AG04450 (cell line): ENCODE measurements around the gene COQ9. TPM values are rescaled to one million over a fixed set of nuclear protein-coding genes. Genes with fewer than 3 reads are reported as not detected.
"Not testable (repeated sequence)": the region's sequence is repeated elsewhere in the genome, so short reads cannot be mapped to it uniquely, and the experiment has no call there.

Experiments
- CTCF ChIA-PET: fragments of 300-600, 350-600 bp; formaldehyde crosslinking; extraction: SDS; loops from one replicate; lab custom pipeline; 2022; ENCODE audit warnings: antibody characterized with exemption, inconsistent platforms; lab: Charles Lee
- POLR2A ChIA-PET: fragments of 350-600 bp; formaldehyde crosslinking; extraction: SDS; loops from one replicate; lab custom pipeline; 2021; ENCODE audit warnings: antibody characterized with exemption, inconsistent platforms; lab: Yijun Ruan, JAX
- DNase-seq: peaks from one replicate; pipeline ENCODE4 v3.0.0-alpha.2; 2011; ENCODE audit warnings: low read depth, low spot score
- H3K27ac ChIP-seq: one replicate; pipeline ENCODE4 v1.5.1; 2012; ENCODE audit warnings: low read depth, low read length, control low read depth
- H3K27me3 ChIP-seq: one replicate; pipeline ENCODE4 v1.6.0; 2012; ENCODE audit warnings: low read length; ENCODE audit not compliant: control insufficient read depth, insufficient read depth
- H3K4me3 ChIP-seq: 2 replicates; pipeline ENCODE4 v1.5.1; 2011; ENCODE audit warnings: mild to moderate bottlenecking, low read depth, low read length, control low read depth
- H3K9me3 ChIP-seq: 2 replicates; pipeline ENCODE4 v1.5.1; 2012; ENCODE audit warnings: low read length; ENCODE audit not compliant: control insufficient read depth, insufficient read depth
- polyA plus RNA-seq: library from polyadenylated mRNA; depleted of rRNA; stranded (reverse); fragments of >200 nt; gene quantifications from 2 replicates; pipeline ENCODE4 v1.2.3, GENCODE V29; 2011
- TF ChIP-seq, protein P1 (sequence below): IDR thresholded peaks from 2 replicates; pipeline ENCODE4 v1.5.1; 2011; ENCODE audit warnings: low read depth, low read length, control low read depth, inconsistent platforms

The COQ9 gene
- polyA plus RNA-seq, 1 experiment: 59.0 TPM

DNA sequence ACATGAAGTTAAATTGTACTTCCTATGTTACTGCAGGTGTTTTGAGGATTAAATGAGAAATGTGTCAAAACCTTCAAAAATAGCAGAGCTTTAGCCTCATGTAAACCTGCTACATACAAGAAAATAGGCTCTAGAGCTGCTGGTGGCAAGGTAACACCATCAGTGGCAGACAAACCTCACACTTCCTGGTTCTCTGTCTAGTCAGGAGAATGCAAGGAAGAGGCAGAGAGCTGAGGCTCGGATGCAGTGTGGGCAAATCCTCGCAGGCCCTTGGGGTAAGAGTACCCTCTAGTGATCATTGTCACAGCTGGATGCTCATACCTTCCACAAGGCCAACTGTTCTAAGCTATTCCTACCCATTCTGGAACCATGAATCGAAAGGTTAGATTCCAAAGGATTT lies 14.3 kb upstream of the COQ9 start:
- no peaks in the 10 kb centered on the region for H3K27me3 ChIP-seq
- TF ChIP-seq, protein P1, sequence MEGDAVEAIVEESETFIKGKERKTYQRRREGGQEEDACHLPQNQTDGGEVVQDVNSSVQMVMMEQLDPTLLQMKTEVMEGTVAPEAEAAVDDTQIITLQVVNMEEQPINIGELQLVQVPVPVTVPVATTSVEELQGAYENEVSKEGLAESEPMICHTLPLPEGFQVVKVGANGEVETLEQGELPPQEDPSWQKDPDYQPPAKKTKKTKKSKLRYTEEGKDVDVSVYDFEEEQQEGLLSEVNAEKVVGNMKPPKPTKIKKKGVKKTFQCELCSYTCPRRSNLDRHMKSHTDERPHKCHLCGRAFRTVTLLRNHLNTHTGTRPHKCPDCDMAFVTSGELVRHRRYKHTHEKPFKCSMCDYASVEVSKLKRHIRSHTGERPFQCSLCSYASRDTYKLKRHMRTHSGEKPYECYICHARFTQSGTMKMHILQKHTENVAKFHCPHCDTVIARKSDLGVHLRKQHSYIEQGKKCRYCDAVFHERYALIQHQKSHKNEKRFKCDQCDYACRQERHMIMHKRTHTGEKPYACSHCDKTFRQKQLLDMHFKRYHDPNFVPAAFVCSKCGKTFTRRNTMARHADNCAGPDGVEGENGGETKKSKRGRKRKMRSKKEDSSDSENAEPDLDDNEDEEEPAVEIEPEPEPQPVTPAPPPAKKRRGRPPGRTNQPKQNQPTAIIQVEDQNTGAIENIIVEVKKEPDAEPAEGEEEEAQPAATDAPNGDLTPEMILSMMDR: no peak
- POLR2A ChIA-PET: interaction anchor here (0.6 kb wide), 1 partner anchor 198 kb away, joined by 3 read pairs; no protein-coding TSS in a partner anchor

DNA sequence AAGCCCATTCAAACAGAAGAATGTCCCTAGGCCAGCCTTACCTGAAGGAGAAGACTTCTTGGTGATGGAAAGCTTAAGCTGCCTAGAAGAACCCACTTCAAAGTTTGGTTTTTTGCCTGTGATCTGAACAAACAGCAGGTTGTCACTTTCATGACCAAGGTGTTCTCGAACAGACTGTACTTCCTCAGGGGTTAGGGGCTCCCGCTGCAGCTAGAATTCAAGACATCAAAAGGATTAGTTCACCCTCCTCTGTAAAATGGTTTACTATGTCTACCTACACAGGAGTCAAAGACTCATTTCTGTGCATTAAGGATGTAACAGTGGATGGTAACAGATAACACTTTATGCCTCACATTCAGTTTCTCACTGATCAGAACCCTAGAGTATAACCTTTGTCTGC lies 13.3 kb upstream of the COQ9 start:
- Histone ChIP-seq H3K27ac (no peak overlapping the region), H3K27me3 (no peaks in the 10 kb centered on the region), H3K4me3 (no peak overlapping the region), H3K9me3 (no peaks in the 10 kb centered on the region)
- TF ChIP-seq, protein P1: no peak
- ChIA-PET POLR2A (no interaction called here), CTCF (interaction anchor here (0.6 to 1.7 kb wide), 2 partner anchors 10 to 17 kb away, joined by 3 to 7 read pairs; no protein-coding TSS in a partner anchor)
- no peak for DNase-seq

More for the DNA sequence above, 14.3 kb upstream of the COQ9 start:
- no peak for DNase-seq
- Histone ChIP-seq H3K27ac (no peak overlapping the region), H3K4me3 (no peak overlapping the region), H3K9me3 (no peaks in the 10 kb centered on the region)
- CTCF ChIA-PET: interaction anchor here (0.5 to 2.7 kb wide), 5 partner anchors 10 to 625 kb away, joined by 3 to 15 read pairs (median 7); no protein-coding TSS in a partner anchor

DNA sequence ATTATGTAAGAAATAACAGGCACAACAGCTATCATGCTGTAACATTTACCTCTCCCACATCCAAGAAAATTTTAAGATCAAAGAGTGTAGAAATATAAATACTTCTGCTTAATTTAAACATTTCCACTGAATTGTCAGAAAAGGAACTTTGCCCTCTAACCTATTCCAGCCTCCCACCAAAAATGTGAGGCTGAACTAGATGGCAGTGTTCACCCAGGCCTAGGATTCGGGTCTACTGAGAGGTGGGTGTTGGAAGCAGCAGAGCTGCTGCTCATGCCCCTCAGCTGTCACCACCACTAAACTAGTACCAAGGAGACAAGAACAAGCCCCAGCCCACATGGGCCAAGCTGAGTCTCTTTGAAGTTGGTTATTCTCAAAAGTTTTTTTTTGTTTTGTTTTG lies 11.4 kb upstream of the COQ9 start:
- ChIA-PET CTCF (interaction anchor here (1.0 to 1.3 kb wide), 2 partner anchors 17 to 26 kb away, joined by 4 read pairs; partner anchors contain the start of gene POLR2C), POLR2A (no interaction called here)
- TF ChIP-seq, protein P1: no peak
- H3K27ac ChIP-seq: no peak overlapping the region
- no peak overlapping the region for H3K4me3 ChIP-seq
- no peaks in the 10 kb centered on the region for H3K27me3 ChIP-seq
- peaks cover 7% of the 10 kb centered on the region; the same call in 1 of the 2 replicates for H3K9me3 ChIP-seq
- DNase-seq: no peak

DNA sequence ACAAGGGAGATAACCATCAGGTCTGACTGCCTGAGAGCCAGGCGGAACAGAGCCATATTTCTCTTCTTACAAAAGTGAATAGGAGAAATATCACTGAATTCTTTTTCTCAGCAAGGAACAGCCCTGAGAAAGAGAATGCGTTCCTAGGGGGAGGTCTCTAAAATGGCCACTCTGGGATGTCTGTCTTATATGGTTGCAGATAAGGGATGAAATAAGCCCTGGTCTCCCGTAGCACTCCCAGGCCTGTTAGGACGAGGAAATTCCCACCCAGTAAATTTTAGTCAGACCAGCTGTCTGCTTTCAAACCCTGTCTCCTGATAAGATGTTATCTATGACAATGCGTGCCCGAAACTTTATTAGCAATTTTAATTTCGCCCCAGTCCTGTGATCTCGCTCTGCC lies 7.3 kb upstream of the COQ9 start:
- CTCF ChIA-PET: interaction anchor here (1.0 to 2.7 kb wide), 3 partner anchors 18 to 22 kb away, joined by 3 to 13 read pairs (median 7); partner anchors contain the start of gene POLR2C
- H3K9me3 ChIP-seq, H3K27me3 ChIP-seq, H3K27ac ChIP-seq, H3K4me3 ChIP-seq, DNase-seq: not testable (repeated sequence)
- POLR2A ChIA-PET: interaction anchor here (0.6 kb wide), 1 partner anchor 16 kb away, joined by 6 read pairs; no protein-coding TSS in a partner anchor

DNA sequence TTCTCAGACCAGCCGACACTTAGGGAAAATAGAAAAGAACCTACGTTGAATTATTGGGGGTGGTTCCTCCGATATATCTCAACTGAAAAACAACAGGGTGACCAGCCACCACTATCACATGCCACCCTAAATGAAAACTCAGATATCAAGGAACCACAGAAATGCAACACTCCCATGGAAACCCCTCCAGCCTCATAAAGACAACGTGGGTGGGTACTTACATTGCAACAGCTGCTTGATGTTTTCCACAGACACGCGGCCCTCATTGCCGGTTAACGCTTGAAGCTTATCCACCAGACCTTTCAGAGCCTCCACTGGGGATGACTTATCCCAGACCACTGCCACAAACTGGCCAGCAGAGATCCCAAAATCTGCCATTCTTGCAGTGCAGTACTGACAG lies 6.7 kb upstream of the COQ9 start:
- H3K27me3 ChIP-seq, DNase-seq, H3K9me3 ChIP-seq, H3K4me3 ChIP-seq, H3K27ac ChIP-seq, POLR2A ChIA-PET: not testable (repeated sequence)
- CTCF ChIA-PET: interaction anchor here (3.2 kb wide), 1 partner anchor 23 kb away, joined by 11 read pairs; no protein-coding TSS in a partner anchor

DNA sequence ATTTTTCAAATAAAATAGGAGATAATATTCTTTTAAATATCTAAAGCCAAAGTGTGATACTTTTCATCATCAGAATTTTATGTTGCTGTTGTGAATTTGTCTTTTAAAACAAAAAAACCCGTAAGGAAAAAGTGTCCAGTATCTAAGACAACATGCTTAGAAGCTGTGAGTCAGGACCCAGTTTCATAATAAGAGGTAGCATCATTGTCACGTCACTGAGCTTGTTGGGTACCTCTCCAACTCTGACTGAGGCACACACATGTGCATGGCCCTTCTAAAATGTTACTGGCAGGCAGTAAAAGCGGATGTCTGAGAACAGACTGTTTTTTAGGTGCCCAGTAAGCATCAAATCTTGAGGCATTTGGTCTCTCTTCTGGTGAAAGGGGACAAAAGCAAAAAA lies 2.6 kb upstream of the COQ9 start:
- H3K9me3 ChIP-seq: peaks cover 7% of the 10 kb centered on the region
- H3K27ac ChIP-seq: no peak overlapping the region
- DNase-seq: no peak
- H3K4me3 ChIP-seq: no peak overlapping the region
- H3K27me3 ChIP-seq: no peaks in the 10 kb centered on the region
- ChIA-PET POLR2A (no interaction called here), CTCF (interaction anchor here (0.9 to 1.3 kb wide), 4 partner anchors 17 to 28 kb away, joined by 3 to 9 read pairs (median 4); partner anchors contain the start of gene POLR2C)
- TF ChIP-seq, protein P1: no peak
